Epithelial cell of esophagus (primary cell): ENCODE results near the gene MAP3K3.

Experiments used
- DNase-seq: peaks from one replicate; pipeline ENCODE4 v3.0.0; 2010; ENCODE audit warnings: low read depth
- H3K4me3 ChIP-seq: 2 replicates; pipeline ENCODE4 v1.5.1; 2011; ENCODE audit warnings: mild to moderate bottlenecking, low read length, control low read depth
- TF ChIP-seq, protein P1 (sequence below): IDR thresholded peaks from 2 replicates; pipeline ENCODE4 v1.5.1; 2011; ENCODE audit warnings: low read depth, mild to moderate bottlenecking, low read length, control low read depth, inconsistent platforms; ENCODE audit not compliant: insufficient read depth; ENCODE audit errors: missing control alignments

MAP3K3 gene

GRCh38 chr17:63588797-63589196 lies 33.4 kb upstream of the MAP3K3 start:
- DNase-seq = no peak
- H3K4me3 ChIP-seq = no peak overlapping the region
- TF ChIP-seq, protein P1, sequence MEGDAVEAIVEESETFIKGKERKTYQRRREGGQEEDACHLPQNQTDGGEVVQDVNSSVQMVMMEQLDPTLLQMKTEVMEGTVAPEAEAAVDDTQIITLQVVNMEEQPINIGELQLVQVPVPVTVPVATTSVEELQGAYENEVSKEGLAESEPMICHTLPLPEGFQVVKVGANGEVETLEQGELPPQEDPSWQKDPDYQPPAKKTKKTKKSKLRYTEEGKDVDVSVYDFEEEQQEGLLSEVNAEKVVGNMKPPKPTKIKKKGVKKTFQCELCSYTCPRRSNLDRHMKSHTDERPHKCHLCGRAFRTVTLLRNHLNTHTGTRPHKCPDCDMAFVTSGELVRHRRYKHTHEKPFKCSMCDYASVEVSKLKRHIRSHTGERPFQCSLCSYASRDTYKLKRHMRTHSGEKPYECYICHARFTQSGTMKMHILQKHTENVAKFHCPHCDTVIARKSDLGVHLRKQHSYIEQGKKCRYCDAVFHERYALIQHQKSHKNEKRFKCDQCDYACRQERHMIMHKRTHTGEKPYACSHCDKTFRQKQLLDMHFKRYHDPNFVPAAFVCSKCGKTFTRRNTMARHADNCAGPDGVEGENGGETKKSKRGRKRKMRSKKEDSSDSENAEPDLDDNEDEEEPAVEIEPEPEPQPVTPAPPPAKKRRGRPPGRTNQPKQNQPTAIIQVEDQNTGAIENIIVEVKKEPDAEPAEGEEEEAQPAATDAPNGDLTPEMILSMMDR = no peak

DNA sequence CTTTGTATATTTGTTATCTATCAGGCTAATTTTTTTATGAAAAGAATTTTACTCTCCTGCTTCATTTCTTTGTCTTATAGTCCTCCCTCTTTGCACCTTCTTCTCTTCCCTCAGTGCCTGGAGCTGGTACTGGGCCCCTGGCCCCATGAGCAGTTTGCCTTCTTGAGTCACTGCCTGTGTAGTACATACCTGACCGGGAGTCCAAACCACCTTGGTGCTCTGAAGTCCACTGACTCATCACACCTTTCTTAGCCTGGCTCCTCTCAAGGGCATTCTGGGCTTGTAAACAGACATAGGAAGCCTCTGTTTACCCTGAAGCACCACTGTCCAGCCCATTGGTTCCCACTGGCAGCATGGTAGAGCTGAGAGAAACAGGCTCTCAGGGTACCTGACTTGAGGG lies 32.6 kb upstream of the MAP3K3 start:
- no peak overlapping the region for H3K4me3 ChIP-seq
- DNase-seq = peak; percentile 41
- TF ChIP-seq, protein P1 = no peak

DNA sequence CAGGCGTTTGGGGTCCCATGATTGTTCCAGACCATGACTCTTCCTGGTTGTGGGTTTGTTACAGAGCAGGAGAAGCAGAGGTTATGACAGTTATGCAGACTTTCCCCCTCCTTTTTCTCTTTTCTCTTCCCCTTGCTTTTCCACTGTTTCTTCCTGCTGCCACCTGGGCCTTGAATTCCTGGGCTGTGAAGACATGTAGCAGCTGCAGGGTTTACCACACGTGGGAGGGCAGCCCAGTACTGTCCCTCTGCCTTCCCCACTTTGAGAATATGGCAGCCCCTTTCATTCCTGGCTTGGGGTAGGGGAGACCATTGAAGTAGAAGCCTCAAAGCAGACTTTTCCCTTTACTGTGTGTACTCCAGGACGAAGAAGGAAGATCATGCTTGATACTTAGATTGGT lies 29.4 kb upstream of the MAP3K3 start:
- no peak for DNase-seq

GRCh38 chr17:63595132-63595531 lies 27.1 kb upstream of the MAP3K3 start:
- H3K4me3 ChIP-seq = no peak overlapping the region

More for the DNA sequence above, 29.4 kb upstream of the MAP3K3 start:
- H3K4me3 ChIP-seq = no peak overlapping the region
- TF ChIP-seq, protein P1 = no peak

GRCh38 chr17:63596856-63597586 lies 25.2 kb upstream of the MAP3K3 start:
- TF ChIP-seq, protein P1 = no peak
- DNase-seq = no peak
- no peak overlapping the region for H3K4me3 ChIP-seq

More at GRCh38 chr17:63595132-63595531, 27.1 kb upstream of the MAP3K3 start:
- DNase-seq = no peak
- TF ChIP-seq, protein P1 = no peak

- H3K4me3 ChIP-seq = no peak overlapping the region
- no peak for DNase-seq
- TF ChIP-seq, protein P1 = no peak
Observed at GRCh38 chr17:63598281-63598680, 23.9 kb upstream of the MAP3K3 start.
